GM21515 (cell line): ENCODE measurements around the gene LRCH1.

Experiments used
- ATAC-seq: cut with Tn5 transposase; IDR thresholded peaks from one replicate; pipeline ENCODE4 v1.9.1; 2021; ENCODE audit not compliant: unreplicated experiment

Gene LRCH1

DNA sequence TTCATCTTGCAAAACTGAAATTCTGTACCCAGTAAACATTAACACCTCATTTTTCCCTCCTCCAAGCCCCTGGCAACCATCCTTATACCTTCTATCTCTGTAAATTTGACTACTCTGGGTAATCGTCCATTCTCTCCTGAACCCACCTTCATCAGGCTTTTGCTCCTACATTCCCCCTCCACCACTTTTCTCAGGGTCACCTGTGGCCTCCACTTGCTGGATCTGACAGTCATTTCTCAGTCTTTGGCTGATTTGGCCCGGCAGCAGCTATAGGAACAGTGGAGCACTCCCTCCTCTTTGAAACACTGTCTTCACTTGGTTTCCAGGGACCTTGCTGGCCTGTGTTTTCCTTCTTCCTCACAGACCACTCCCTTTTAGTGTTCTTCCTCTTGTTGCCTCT, 83.5 kb downstream of the LRCH1 start:
- no peak for ATAC-seq

DNA sequence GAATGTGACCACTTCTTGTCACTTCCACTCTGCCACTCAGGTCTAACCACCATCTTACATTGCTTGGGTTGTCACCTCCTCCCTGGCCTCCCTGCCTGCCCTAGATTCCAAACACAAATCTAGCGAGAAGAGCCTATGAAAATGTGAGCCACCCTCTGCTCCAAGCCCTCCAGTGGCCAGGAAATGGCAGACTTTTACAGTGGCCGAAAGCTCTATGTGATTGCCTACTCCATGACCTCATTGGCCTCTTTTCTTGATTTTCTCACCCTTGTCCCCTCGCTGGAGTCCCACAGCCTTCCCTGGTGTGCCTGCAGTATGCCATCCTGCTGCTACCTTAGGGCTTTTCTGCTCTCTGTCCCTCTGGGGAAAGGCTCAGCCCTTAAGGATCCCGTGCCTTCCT, 84.2 kb downstream of the LRCH1 start:
- ATAC-seq, result no peak

DNA sequence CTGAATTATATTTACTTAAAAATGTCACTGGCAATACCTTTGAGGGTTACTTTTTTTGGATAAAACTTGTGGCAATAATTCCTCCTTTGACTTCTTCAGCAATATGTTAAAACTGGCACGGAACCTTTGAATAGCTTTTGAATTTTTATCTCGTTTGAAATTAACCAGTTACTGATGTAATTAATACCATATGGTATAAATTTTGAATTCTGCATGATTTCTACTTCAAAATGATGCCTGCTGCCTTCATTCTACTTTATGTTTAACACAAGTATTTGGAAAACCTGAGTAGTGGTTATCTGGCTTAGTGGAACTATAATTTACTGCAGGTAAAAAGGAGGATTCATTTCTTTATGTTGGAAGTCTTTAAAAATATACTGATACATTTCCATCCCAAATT, 85.3 kb downstream of the LRCH1 start:
- ATAC-seq, result no peak

DNA sequence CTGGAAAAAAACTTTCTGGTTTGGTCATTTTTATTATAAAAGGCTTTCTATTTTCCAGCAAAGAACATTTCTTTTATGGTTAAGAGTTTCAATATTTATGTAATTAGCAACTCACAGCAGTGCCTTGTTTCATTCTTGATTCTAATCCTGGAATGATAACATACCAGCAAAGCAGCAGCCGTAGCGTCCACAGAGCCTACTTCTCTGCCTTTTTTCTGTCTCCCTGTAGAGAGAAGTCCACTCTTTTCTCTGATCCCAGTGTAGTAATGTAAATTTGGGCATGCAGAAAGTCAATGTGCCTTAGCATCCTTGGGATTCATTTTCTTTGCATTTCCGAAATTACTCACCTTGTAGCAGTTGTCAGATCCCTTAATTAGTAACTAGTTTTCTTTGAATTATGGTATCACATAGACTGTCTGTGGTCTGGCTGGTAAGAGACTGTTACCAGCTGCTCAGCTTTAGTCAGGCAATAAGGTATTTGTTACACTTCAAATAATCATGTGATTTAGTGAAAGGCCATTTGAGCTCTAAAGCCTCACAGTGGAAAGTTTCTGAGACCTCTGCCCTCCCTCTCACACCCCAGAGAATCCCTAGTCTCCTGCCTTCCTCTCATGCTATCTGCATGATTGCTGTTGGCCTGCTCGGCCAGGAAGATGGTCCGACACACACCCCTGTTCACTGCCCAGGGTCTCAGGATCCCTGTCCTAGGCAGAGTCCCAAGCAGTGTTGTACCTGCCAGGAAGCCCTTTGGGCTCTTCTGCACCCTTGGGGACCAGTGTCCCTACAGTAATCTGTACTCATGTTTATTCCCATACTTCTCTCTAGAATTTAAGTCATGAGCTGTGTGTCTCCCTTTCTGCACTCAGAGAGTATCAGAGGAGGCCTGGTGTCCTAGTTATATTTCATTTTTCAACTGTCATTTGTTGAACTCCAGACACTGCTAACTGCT, 86.3 kb downstream of the LRCH1 start:
- ATAC-seq, result peak; percentile 86

DNA sequence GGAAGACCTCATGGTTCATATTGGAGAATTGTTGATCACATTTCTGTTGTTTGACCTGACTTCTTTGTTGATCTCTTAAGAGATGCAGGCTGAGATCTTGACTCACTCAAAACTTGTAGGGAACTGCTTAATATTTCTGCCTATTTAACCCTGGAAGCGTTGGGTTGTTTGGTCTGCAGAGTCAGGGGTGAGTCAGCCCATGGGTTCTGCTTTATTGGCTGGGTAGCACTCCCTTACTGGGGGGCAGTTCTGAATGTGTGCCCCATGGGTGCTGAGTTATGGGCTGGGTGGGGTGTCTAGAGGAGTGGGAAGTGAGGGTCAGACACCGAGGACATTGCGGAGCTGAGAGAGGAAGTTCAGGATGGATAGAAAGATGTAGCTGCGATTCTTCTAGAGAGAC, 87.9 kb downstream of the LRCH1 start:
- ATAC-seq, result no peak

DNA sequence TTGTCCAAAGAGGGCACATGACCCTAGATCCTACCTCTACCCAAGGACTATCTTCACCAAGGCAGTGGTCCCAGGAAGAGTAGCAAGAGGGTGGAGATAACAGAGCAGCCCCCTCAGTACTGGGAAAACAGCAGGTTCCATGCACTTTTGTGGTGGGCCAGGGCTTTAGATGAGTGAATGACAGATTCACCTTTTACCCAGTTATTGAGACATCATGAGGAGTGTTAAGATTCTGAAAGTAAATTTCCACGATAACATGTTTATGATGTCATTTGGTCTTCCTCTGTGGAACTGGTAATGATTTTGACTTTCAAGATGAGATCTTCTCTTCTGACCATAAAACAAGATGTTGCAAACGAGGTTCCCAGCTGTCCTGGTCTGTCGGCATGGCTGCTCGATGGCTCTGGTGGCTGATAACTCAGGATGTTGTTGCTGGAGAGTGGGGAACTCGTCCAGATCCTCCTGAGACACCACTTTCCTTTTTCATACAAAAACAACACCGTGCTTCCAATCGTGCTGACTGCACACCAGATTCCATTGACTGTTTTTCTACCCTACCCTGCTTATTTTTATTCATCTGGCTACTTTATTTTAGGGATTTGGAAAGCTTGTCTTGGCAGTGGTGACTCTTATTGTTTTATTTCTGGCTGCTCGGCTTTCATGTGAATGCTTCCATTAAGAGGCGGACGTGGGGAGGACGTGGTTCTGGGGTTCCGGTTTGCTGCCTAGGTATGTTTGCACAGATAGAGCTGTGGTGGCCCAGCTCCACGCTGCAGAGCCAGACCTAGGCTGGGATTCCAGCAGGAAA, 88.5 kb downstream of the LRCH1 start:
- no peak for ATAC-seq

DNA sequence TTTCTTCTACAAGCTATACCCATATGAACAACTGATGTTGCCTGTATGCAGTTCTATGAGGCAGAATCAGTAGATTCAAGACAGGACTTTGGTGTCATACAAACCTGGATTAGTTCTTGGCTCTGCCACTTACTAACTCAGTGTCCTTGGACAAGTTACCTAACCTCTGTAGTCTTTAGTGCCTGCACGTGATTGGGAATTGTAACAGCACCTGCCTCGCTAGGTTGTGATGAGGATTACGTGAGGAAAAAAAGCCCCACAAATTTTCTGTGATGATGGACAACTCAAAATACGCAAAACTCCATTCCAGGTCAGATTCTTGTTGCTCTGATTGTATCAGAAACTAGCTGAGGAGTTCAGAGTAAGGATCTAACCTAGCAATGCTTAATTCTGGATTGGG, 89.3 kb downstream of the LRCH1 start:
- ATAC-seq, result no peak

DNA sequence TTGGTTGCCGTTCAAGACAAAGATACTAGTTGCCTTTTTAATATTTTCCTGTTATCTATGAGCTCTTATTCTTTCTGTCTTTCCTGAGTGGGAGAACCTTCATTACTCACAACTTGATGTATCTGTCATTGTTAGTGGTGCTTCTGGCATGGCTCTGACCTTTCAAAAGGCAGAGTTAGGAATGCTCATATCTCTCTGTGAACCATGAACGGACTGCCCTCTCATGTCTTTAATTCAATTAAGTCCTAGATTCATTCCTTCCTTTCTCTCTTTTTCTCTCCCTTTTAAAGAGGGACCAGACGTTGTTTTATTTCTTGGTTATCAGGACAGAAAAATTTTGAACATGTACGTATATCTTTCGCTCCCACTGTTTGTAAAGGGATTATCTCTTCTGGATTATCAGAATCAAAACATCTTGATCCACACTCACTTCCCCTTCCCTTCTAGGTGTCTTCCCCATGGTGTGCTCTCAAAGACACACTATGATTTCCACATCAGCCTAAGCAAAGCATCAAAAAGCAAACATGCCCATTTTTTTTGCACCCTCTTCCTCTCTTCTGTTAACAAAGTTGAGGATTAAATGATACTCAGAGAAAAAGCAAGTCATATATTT, 90.3 kb downstream of the LRCH1 start:
- ATAC-seq, result no peak

DNA sequence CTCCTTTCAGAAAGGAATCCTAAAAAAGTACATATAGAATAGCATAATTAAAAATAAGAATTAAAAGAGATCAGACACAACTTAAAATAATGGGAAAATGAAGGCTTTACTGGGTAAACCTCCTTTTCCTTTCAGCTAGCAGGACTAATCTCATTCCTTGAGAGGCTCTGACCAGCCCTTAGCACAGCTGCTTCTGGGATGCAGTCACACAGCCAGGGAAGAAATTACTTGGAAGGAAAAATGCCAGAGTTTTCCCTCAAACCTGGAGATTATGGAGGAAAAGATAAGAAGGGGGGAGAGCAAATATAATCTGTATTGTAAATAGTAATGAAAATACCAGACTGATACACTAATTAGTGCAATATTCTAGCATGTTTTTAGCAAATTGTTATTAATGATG, 91.8 kb downstream of the LRCH1 start:
- ATAC-seq, result no peak

DNA sequence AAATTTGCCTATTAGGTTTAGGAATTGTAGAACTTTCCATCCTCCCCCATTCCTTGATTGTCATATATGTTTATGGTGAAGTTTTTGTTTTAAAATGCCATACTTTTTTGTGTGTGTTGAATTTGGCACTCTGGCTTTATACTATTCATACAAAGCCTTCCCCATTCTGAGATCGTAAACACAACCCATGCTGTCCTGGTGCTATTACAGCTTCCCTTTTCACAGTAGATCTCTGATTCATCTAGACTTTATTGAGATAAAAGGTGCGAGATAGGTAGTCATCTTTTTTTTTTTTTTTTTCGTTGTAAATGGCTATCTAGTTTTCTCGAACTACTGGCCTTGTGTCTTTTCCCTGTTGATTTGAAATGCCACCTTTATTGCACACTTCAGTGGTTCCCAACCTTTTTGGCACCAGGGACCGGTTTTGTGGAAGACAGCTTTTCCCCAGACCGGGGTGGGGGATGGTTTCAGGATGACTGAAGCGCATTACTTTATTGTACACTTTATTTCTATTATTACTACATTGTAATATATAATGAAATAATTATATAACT, 94.6 kb downstream of the LRCH1 start:
- ATAC-seq, result no peak

DNA sequence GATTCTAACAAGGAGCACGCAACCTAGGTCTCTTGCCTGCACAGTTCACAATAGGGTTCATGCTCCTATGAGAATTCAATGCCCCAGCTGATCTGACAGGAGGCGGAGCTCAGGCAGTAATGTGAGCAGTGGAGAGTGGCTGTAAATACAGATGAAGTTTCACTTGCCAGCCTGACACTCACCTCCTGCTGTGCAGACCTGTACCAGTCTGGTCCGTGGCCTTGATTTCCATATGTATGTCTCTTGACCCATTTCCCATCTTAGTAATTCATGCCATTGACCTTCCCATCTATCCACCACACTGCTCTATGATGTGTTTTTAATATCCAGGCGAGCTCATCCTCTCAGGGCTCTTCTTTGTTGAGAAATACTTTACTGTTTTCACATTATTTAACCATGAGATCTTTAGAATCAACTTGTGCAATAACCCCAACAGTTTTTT, 95.2 kb downstream of the LRCH1 start:
- ATAC-seq, result no peak

DNA sequence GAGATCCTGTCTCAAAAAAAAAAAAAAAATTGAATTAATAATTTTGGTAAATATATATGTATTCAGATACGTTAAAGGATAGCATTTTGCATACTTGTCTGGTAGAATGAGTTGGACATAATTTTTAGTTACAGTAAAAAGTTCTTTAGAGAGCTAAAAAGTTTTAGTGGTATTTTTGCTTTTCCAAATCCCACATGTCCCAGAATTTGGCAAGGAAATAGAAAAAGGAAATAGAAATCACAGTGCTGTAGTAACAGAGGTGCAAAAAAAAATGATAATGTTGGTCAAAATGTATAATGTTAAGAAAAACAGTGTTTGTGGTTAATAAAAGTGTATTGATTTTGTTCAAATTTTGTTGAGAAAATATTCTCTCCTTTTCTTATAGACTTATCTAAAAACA, 96.8 kb downstream of the LRCH1 start:
- no peak for ATAC-seq

DNA sequence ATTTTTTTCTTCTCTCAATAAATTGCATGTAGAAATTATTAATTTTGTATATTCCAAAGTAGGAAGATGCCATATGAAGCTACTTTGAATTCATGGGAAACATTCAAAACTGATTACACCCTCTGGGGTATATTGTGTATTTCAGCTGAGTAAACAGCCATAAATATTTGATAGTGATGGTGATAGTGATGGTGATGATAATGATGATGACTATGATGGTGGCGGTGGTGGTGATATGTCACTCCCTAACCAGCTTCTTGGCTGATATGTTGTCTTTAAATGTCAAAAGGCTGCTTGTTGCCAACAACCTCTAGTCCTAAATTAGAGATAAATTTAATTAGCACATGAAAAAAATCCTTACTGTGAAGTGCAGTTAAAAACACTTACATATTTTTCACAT, 102.0 kb downstream of the LRCH1 start:
- ATAC-seq, result no peak

DNA sequence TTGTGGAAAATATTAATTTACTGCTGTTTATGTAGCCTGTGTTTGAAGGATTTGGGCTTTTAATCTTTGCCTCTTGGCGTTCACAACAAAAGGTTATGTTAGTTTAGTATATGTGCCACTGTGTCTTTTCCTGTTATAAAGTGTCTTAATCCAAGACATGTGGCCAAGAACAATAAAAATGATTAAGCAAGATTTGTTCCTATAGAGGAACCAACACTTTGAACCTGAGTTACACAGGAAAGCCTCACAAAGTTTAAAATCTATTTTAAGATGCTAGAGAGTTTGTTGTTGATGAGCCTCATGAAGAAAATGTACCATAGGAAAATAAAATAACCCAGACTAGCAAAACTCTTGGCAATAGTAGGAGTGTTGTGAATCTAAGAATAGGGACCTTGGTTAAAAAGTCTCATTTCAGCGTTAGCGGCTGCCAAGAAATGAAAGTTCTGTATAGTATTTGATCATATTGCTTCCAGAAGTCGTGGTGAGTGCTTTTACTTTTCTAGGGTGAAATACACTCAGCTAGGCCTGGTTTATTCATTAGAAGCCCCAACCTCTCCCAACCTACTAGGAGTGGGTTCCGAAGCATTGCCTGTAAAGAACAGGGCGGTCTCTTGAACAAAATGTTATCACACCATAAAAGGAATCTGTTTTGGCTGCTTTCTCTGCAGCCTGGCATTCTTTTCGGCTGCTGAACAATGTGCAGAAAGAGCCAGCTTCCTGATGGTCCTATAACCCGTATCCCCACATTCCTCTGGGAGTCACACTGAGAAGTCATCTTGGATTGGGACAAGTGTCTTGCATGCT, 102.6 kb downstream of the LRCH1 start:
- ATAC-seq, result no peak

DNA sequence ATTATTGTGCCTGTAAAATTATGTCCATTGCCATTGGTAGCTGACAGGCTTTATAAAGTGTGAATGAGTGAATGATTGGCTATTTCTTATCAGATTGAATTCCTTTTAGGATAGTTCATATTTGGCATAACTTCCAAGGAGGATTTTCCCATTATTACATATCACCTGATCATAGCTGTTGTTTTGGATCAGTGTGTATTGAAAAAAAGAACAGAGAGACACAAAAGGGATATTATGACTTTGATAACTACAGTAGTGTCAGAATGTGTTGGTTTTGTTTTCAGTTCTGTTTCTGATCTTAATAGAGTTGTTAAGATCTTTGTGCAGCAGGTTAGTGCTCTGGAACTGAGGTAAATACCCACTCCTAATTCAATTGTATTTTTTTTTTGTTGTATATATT, 103.8 kb downstream of the LRCH1 start:
- ATAC-seq, result peak; percentile 81

DNA sequence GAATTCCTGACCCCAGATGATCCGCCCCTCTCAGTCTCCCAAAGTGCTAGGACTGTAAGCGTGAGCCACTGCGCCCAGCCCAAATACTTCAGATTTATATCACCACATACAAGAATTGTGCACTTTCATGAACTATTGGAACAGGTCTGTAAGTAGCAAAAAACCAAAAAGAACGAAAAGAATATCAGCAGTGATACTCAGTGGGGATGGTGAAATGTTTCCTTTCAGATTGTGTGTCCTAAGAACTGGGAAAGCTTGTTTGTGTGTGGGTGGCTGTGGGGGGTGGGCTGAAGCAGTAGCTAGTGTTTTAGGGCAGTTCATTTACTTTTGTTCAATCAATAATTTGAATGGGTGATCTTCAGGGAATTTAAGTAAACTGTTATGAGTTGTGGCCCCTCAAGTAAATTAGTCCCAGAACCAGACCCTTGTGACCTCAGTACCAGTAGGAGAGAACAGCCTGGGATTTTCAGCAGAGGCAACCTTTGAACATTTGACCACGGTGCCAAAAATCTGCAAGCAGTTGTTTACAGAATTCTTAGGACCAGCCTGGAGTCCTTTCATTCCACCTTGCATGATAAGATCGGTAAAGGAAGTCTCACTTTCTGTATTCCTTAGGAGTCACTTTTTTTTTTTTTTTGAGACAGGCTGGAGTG, 106.6 kb downstream of the LRCH1 start:
- no peak for ATAC-seq

DNA sequence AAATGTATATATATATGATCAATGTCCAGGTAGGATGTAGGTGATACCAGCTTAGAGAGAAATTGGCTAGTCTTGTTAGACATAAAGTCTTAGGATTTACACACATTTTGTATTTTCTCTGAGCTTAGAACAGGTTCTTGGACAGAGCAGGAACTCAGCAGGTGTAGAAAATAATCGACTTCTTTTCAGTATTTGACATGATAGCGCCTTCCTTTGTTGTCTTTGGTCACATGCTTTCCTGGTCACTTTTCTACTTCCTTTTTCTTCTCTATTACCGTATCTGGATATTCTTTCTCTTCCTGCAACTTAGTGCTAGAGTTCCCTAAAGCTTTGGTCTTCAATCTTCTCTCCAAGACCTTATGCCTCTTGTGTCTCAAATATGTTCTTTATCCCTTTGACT, 107.4 kb downstream of the LRCH1 start:
- no peak for ATAC-seq

DNA sequence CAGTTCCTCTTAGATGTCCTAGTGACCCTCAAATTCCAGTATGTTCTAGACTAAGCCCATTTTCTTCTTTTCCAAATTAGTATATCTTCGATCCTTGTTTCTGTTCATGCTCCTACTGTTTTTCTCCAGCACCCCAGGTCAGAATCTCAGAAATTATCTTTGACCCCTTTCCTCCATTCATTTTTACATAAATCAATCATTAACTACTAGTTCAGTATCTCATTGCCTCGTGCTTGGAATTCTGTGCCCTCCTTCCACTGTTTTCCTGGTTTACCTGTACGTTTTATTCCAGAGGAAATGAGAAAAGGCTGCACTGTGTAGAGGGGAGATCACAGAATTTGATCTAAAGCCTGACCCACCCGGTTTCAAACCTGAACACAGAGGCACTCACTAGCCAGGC, 107.9 kb downstream of the LRCH1 start:
- ATAC-seq, result no peak

DNA sequence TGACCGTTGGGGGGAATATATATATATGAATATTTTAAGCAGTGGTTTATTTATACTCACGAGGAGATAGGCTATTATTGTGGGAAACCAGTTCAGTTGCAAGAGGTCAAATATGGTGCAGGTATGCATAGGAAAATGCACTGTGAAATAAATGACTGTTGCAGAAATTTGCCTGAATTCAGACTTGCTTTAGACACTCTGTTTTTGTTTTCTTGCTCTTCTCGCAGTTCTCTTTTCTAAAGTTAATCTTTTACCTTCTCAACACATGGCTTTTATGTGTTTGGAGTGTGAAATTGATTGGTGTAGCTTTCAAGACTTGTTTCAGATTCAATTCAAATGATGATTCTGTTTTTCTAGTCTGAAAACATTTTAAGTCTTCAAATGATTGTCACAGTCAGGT, 109.7 kb downstream of the LRCH1 start:
- peak; percentile 44 for ATAC-seq
